Endodermal cell (in vitro differentiated cells): ENCODE measurements around the gene CLBA1. TPM values are rescaled to one million over a fixed set of nuclear protein-coding genes. Genes with fewer than 3 reads are reported as not detected.

ENCODE experiments used
- DNase-seq: peaks from one replicate; pipeline ENCODE4 v3.0.0-alpha.2; 2017
- H3K27ac ChIP-seq: 2 replicates; pipeline ENCODE4 v1.5.1; 2013; ENCODE audit warnings: mild to moderate bottlenecking, low read depth, low read length, moderate library complexity
- H3K27me3 ChIP-seq: 2 replicates; pipeline ENCODE4 v1.6.1; 2013; ENCODE audit warnings: mild to moderate bottlenecking, low read length, moderate library complexity; ENCODE audit not compliant: insufficient read depth, control insufficient read depth, poor library complexity, severe bottlenecking
- H3K36me3 ChIP-seq: 2 replicates; pipeline ENCODE4 v1.7.0; 2013; ENCODE audit warnings: mild to moderate bottlenecking, low read length, moderate library complexity; ENCODE audit not compliant: control insufficient read depth, insufficient read depth
- H3K4me1 ChIP-seq: one replicate; pipeline ENCODE4 v1.7.0; 2013; ENCODE audit warnings: low read length; ENCODE audit not compliant: control insufficient read depth, insufficient read depth
- H3K4me3 ChIP-seq: 2 replicates; pipeline ENCODE4 v1.5.1; 2013; ENCODE audit warnings: mild to moderate bottlenecking, low read length, moderate library complexity
- H3K9ac ChIP-seq: 2 replicates; pipeline ENCODE4 v1.6.1; 2013; ENCODE audit warnings: mild to moderate bottlenecking, low read length, moderate library complexity; ENCODE audit not compliant: poor library complexity, severe bottlenecking; ENCODE audit errors: extremely low read depth
- H3K9me3 ChIP-seq: 2 replicates; pipeline ENCODE4 v1.6.1; 2013; ENCODE audit warnings: mild to moderate bottlenecking, low read length, moderate library complexity; ENCODE audit not compliant: control insufficient read depth
- H3K27ac Mint-ChIP-seq: 2 replicates; pipeline ENCODE4 v1.8.0; 2020; ENCODE audit warnings: mixed read lengths
- H3K27me3 Mint-ChIP-seq: 2 replicates; pipeline ENCODE4 v1.8.0; 2021; ENCODE audit warnings: mild to moderate bottlenecking, mixed read lengths; ENCODE audit not compliant: insufficient read depth
- H3K36me3 Mint-ChIP-seq: 2 replicates; pipeline ENCODE4 v1.8.0; 2020; ENCODE audit warnings: low read depth, mixed read lengths
- H3K4me1 Mint-ChIP-seq: 2 replicates; pipeline ENCODE4 v1.8.0; 2020; ENCODE audit warnings: mixed read lengths
- H3K4me3 Mint-ChIP-seq: 2 replicates; pipeline ENCODE4 v1.8.0; 2020; ENCODE audit warnings: mild to moderate bottlenecking, moderate library complexity, mixed read lengths
- H3K9me3 Mint-ChIP-seq: 2 replicates; pipeline ENCODE4 v1.8.0; 2020; ENCODE audit warnings: mild to moderate bottlenecking, mixed read lengths
- CTCF ChIP-seq: fragments of 200-600 bp; sonication (generic); conservative IDR thresholded peaks from 2 replicates; pipeline ENCODE4 v1.5.0; 2021; ENCODE audit warnings: antibody characterized with exemption, mild to moderate bottlenecking
- WGBS, 2 experiments: methylation state at CpG; one replicate each; pipeline versions ENCODE4 v1.1.5 to v1.1.7; 2013; ENCODE audit warnings: missing lambda C conversion rate in 2 of 2, mixed read lengths in 1 of 2; ENCODE audit not compliant: insufficient coverage in 1 of 2, insufficient read length in 1 of 2; 5-methylcytosine and 5-hydroxymethylcytosine counted together
- total RNA-seq, 2 donors: library from RNA; stranded (reverse); fragmentation: NEBNext Ultra II Directional in 1 of 2; extraction: Animal tissue kit (Norgen Biotek cat#: 25700) in 1 of 2; gene quantifications; 2 replicates in 1 of 2; 3 replicates in 1 of 2; pipeline ENCODE4 v1.2.1, GENCODE V29; 2021

CLBA1 gene
- total RNA-seq, 2 donors from 2014 or later: 11.2 to 12.5 TPM

- Mint-ChIP-seq H3K27ac (no peak overlapping the region), H3K36me3 (no peaks in the 10 kb centered on the region), H3K27me3 (peaks cover 23% of the 10 kb centered on the region), H3K9me3 (no peaks in the 10 kb centered on the region), H3K4me1 (peaks cover 3% of the 10 kb centered on the region), H3K4me3 (no peak overlapping the region)
- TF ChIP-seq CTCF: no peak
- Histone ChIP-seq H3K4me3 (no peak overlapping the region), H3K27me3 (peaks cover 19% of the 10 kb centered on the region), H3K27ac (no peak overlapping the region), H3K9me3 (no peaks in the 10 kb centered on the region), H3K9ac (no peak overlapping the region), H3K36me3 (no peaks in the 10 kb centered on the region), H3K4me1 (no peaks in the 10 kb centered on the region)
- 62 to 69% methylated on average over 15 to 23 of the region's 23 CpGs for WGBS, 2 experiments
- peak; percentile 78 for DNase-seq
Observed at GRCh38 chr14:104973385-104974145, 12.0 kb upstream of the CLBA1 start.

DNA sequence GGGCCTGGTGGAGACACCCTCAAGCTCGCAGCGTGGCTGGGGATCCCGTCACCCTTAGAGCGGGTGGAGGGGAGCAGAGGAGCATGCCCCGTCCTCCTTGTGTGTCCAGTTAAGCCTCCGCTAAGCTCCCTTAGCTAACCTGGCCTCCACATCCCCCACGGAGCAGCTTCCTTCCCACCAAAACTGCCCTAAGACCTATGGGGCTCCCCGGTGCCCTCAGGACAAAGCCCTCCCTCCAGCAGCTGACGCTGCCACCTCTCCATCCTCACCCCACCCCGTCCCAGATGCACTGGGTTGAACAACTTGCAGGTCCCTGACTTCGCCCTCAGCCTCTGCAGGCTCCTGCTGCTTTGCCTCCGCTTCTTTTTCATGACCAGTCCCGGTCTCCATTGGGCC, 11.4 kb upstream of the CLBA1 start:
- Mint-ChIP-seq H3K36me3 (no peaks in the 10 kb centered on the region), H3K27ac (no peak overlapping the region), H3K9me3 (no peaks in the 10 kb centered on the region), H3K4me3 (no peak overlapping the region), H3K27me3 (peaks cover 29% of the 10 kb centered on the region), H3K4me1 (peaks cover 3% of the 10 kb centered on the region)
- Histone ChIP-seq H3K4me1 (no peaks in the 10 kb centered on the region), H3K9me3 (no peaks in the 10 kb centered on the region), H3K27me3 (peaks cover 25% of the 10 kb centered on the region), H3K27ac (no peak overlapping the region), H3K36me3 (no peaks in the 10 kb centered on the region), H3K4me3 (no peak overlapping the region), H3K9ac (no peak overlapping the region)
- TF ChIP-seq CTCF: no peak
- 91 to 93% methylated on average over 6 to 13 of the region's 13 CpGs for WGBS, 2 experiments
- peak; percentile 47 for DNase-seq

- Mint-ChIP-seq H3K36me3 (no peaks in the 10 kb centered on the region), H3K9me3 (no peaks in the 10 kb centered on the region), H3K27ac (no peak overlapping the region), H3K4me3 (no peak overlapping the region), H3K27me3 (peaks cover 36% of the 10 kb centered on the region), H3K4me1 (peaks cover 3% of the 10 kb centered on the region)
- Histone ChIP-seq H3K9me3 (no peaks in the 10 kb centered on the region), H3K36me3 (no peaks in the 10 kb centered on the region), H3K4me1 (no peaks in the 10 kb centered on the region), H3K4me3 (no peak overlapping the region), H3K27me3 (peaks cover 31% of the 10 kb centered on the region), H3K27ac (no peak overlapping the region), H3K9ac (no peak overlapping the region)
- 93 to 94% methylated on average over 7 to 14 of the region's 14 CpGs for WGBS, 2 experiments
- no peak for TF ChIP-seq CTCF
- DNase-seq: peak; percentile 45
Observed at GRCh38 chr14:104974665-104975390, 10.8 kb upstream of the CLBA1 start.
